Measurements from ENCODE around the gene CRACR2A.

The CRACR2A gene

DNA sequence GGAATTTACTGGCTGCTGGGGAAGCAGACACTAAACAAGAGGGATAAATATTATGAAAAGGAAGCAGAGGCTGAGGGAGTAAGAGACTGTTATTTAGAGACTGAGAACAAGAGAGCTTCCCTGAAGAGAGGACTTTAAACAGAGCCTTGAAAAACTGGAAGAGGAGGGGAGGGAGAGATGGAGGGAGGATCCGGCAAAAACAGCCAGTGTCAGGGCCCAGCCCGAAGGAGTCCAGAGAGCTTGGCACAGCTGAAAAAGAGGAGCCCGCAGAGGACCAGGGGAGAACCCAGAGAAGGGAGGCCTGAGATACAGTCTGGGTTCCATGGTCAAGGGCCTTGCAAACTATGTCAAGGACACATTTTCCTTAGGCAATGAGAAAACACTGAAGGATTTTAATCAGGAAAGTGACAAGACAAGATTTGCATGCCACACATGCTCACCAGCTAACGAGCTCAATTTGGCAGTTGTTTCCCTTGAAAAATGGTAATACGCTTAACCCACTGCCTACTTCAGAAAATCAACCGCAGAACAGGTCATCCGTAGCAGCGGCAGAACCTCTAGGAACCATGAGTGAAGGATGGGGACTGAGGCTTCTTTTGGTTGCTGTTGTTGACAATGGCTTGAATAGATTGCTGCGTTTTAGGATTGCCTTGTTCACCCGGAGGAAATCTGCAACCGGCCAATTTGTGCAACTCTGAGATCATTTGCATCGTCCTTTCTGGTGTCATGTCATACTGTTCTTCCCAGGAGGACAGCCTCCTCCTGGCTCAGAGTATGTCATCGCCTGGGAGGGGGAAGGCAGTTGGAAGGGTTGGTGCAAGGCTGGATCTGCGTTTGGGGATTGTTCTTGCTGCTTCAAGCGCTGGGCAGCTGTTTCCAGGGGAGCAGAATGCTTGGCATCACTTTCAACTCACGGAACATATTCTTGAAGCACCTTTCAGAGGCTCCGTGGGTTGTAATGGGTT, 153.7 kb downstream of the CRACR2A start:
- DNase-seq (ENCODE audit: low read depth) = no peak

- DNase-seq (ENCODE audit: low read depth) = no peak
Observed at GRCh38 chr12:3597526-3598210, 155.2 kb downstream of the CRACR2A start.

DNA sequence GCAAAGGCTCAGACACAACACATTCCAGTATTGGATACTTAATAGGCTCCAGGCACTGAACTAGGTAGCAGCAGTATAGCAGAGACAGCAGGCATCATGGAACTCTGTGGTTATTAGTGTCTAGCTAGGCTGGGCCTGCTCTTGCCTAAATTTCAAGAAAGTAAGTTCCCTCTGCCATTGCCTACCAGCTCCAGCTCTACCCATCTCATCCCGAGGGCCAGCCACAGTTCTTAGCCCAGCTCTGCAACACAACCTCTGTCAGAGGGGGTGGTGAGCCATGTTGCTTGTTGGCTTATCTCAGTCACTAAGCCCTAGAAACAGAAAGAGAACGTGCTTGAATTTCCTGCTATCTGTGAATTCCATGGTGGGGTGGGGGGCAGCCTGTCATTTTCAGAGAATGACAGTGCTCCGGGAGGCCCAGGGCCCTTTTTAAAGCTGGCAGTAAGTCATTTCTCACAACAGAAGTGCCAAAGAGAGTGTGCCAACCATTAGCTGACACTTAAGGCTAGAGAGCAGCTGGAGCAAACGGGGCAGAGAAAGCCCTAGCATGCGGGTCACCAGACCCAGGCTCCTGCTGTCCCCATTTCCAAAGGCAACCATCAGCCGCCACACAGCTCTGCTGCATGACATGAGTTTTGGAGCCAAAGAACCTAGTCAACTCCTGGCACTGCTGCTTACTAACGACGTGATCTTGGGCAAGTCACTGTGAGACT, 156.1 kb downstream of the CRACR2A start:
- DNase-seq (ENCODE audit: low read depth) = no peak

GRCh38 chr12:3595721-3596120, 157.2 kb downstream of the CRACR2A start:
- no peak for DNase-seq (ENCODE audit: low read depth)

DNA sequence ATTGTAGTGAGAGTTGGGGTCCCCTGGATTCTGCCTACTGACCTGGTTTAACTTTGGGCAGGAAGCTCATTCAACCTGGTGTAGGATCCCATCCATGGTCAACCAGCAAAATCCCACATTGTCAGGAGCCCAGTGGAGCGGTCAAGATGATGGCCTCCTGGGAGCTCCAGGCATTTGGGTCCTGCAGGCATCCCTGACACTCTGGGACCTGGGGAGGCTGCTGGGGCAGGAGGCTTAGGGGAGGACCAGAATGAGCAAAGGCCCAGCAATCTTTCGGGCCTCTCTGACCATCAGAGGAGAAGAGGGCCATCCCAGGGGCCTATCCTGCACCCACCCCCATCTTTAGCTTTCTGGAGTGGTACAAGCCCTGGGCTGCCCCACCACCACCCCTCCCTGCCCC, 157.9 kb downstream of the CRACR2A start:
- no peak for DNase-seq (ENCODE audit: low read depth)

GRCh38 chr12:3593906-3594483, 158.9 kb downstream of the CRACR2A start:
- DNase-seq (ENCODE audit: low read depth) = no peak

- no peak for DNase-seq (ENCODE audit: low read depth)
Observed at GRCh38 chr12:3592856-3593625, 159.9 kb downstream of the CRACR2A start.

GRCh38 chr12:3589745-3590144, 163.2 kb downstream of the CRACR2A start:
- DNase-seq (ENCODE audit: low read depth) = no peak

DNA sequence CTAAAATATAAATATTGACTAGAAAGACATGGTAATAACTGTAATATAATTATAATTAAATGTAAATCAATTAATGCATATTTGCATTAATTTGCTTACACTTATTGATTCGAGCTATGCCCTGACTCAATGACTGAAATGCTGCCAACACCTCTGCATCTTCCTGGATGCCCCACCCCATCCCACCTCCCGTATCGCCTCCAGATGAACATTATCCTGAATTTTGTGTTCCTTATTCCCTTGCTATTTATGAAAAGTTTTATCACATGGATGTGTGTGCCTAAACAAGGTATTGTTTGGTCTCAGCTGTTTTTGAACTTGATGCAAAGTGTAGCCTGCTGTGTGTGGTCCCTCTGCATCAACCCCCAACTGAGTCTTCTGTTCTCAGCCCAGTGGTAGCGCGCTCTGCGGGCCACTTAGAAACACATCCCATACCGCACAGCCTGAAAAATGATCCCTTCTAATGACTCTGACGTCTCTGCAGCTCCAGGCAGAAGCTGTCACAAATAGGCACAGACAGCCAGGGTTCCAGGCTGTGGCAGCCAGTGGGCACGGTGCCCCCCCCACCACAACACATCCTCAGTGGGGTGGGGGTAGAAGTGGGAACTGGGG, 165.4 kb downstream of the CRACR2A start:
- no peak for DNase-seq (ENCODE audit: low read depth)

DNA sequence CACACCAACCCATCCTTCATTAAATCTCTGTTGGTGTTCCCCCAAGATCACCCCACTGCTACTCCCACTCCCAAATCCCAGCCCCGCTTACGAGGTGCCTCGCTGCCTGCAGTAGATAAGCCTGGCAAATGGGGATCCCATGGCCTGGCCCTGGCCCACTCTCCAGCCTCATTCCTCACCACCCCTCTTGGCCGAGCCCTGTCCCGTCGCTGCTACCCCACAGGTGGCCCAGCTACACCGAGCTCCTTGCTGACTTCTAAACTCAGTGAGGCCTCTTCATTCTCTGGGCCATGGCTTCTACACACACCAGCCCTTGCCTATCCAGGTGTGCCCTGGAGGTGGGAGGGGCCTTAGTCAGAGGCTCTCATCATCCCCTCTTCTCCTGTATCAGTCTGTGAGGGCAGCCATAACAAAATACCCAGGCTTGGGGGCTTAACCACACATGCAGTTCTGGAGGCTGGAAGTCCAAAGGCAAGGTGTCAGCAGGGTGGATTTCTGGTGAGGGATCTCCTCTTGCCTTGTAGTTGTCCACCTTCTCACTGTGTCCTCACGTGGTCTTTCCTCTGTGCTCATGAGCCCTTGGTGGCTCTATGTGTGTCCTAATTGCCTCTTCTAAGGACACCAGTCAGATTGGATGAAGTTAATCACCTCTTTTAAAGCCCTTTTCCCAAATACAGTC, 169.1 kb downstream of the CRACR2A start:
- no peak for DNase-seq (ENCODE audit: low read depth)

DNA sequence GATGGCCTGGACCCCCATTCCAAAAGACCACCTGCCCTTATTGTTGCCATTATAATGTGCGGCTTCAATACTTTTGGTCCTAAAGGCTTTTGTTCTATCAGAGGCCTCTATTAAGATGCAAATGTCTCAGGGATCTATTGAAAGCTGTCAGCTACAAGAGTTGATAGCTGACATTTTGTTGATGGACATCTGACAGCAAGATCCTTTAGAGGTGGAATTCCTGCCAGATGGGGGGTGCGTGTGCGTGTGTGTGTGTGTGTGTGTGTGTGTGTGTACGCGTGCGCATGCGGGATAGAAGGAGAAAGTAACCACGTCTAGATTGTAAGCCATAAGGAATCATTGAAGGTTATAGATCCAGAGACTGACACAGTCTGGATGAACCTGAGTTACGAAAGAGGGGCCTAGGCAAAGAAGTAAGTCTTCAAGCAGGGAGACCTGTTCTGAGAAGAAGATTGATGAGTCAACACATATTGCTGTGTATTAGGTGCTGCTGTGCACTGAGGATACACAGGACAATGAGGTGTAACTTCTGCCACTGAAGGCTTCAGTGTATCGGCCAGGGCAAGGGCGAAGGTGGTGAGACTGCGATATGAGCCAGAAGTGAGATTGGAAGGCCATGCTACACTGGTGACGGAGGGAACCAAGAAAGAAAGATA, 172.7 kb downstream of the CRACR2A start:
- no peak for DNase-seq (ENCODE audit: low read depth)

- DNase-seq (ENCODE audit: low read depth) = no peak
Observed at GRCh38 chr12:3579446-3580093, 173.3 kb downstream of the CRACR2A start.

DNA sequence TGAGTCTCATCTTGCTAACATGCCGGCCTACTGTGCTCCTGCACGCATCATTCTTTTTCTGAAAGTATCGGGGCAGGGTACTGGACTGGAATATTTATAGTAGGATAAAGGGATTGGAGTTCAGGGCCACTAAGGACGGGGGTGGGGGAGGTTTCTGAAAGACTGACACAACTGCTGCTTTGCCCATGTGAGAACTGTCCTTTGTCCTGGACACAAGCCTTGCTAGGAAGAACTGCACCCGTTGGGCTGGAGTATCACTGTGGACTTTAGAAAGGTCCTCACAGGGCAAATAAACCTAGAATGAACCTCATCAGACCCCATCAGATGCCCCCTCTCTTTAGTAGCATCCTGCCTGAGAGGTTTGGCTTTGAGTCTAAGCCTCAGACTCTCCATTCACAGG, 174.4 kb downstream of the CRACR2A start:
- DNase-seq (ENCODE audit: low read depth) = no peak

GRCh38 chr12:3576891-3577290, 176.0 kb downstream of the CRACR2A start:
- no peak for DNase-seq (ENCODE audit: low read depth)

- DNase-seq (ENCODE audit: low read depth) = no peak
Observed at GRCh38 chr12:3574986-3575385, 177.9 kb downstream of the CRACR2A start.

- DNase-seq (ENCODE audit: low read depth) = no peak
Observed at GRCh38 chr12:3572560-3572959, 180.3 kb downstream of the CRACR2A start.

- DNase-seq (ENCODE audit: low read depth) = no peak
Observed at GRCh38 chr12:3571724-3572123, 181.2 kb downstream of the CRACR2A start.

- no peak for DNase-seq (ENCODE audit: low read depth)
Observed at GRCh38 chr12:3571323-3571722, 181.6 kb downstream of the CRACR2A start.

- DNase-seq (ENCODE audit: low read depth) = no peak
Observed at GRCh38 chr12:3568695-3569094, 184.2 kb downstream of the CRACR2A start.
